Mucosa of rectum (tissue), 2 donors: ENCODE results near the gene SMCO4.
"Not testable (repeated sequence)": the region's sequence is repeated elsewhere in the genome, so short reads cannot be mapped to it uniquely, and the experiment has no call there.

ENCODE experiments used
- H3K27ac ChIP-seq, 2 donors: one replicate each; pipeline ENCODE4 v1.7.0; 2013; ENCODE audit warnings: inconsistent platforms in 2 of 2, low read depth in 2 of 2, low read length in 2 of 2
- H3K27me3 ChIP-seq, 2 donors: one replicate each; pipeline ENCODE4 v1.7.0; 2013; ENCODE audit warnings: low read length in 2 of 2; ENCODE audit not compliant: control insufficient read depth in 2 of 2, insufficient read depth in 2 of 2
- H3K36me3 ChIP-seq, 2 donors: one replicate each; pipeline ENCODE4 v1.7.0; 2013; ENCODE audit warnings: low read length in 2 of 2; ENCODE audit not compliant: control insufficient read depth in 2 of 2, insufficient read depth in 2 of 2
- H3K4me1 ChIP-seq, 2 donors: one replicate each; pipeline ENCODE4 v1.7.0; 2013; ENCODE audit warnings: low read length in 2 of 2, mild to moderate bottlenecking in 1 of 2; ENCODE audit not compliant: control insufficient read depth in 2 of 2, insufficient read depth in 2 of 2
- H3K4me3 ChIP-seq, 2 donors: one replicate each; pipeline ENCODE4 v1.7.0; 2013; ENCODE audit warnings: low read length in 2 of 2
- H3K9ac ChIP-seq, 2 donors: one replicate each; pipeline ENCODE4 v1.7.0; 2013; ENCODE audit warnings: low read length in 2 of 2, low read depth in 1 of 2, mild to moderate bottlenecking in 1 of 2
- H3K9me3 ChIP-seq, 2 donors: one replicate each; pipeline ENCODE4 v1.7.0; 2013; ENCODE audit warnings: low read length in 2 of 2; ENCODE audit not compliant: control insufficient read depth in 2 of 2
- donor health status: healthy.
- donor health status: Normal muscosa, but diverticular disease.

Gene SMCO4

GRCh38 chr11:93463666-93464065 is 79.5 kb downstream of the SMCO4 start:
- not testable (repeated sequence) for H3K9me3 ChIP-seq, H3K9ac ChIP-seq, H3K27me3 ChIP-seq, H3K4me3 ChIP-seq, H3K4me1 ChIP-seq, H3K27ac ChIP-seq, H3K36me3 ChIP-seq

- Histone ChIP-seq H3K4me1 (no peaks in the 10 kb centered on the region), H3K4me3 (no peak overlapping the region), H3K9me3 (no peaks in the 10 kb centered on the region), H3K27me3 (no peaks in the 10 kb centered on the region), H3K9ac (no peak overlapping the region), H3K27ac (no peak overlapping the region), H3K36me3 (no peaks in the 10 kb centered on the region)
These were observed 84.9 kb downstream of the SMCO4 start for GRCh38 chr11:93458286-93458685.

GRCh38 chr11:93444617-93445073 is 98.5 kb downstream of the SMCO4 start:
- no peaks in the 10 kb centered on the region for H3K9me3 ChIP-seq
- no peak overlapping the region for H3K4me3 ChIP-seq
- H3K36me3 ChIP-seq: no peaks in the 10 kb centered on the region
- no peaks in the 10 kb centered on the region for H3K4me1 ChIP-seq
- H3K27me3 ChIP-seq: no peaks in the 10 kb centered on the region
- H3K27ac ChIP-seq: no peak overlapping the region
- no peak overlapping the region for H3K9ac ChIP-seq

- not testable (repeated sequence) for H3K9me3 ChIP-seq, H3K9ac ChIP-seq, H3K4me3 ChIP-seq, H3K27ac ChIP-seq, H3K27me3 ChIP-seq, H3K36me3 ChIP-seq, H3K4me1 ChIP-seq
These were observed 100.0 kb downstream of the SMCO4 start for GRCh38 chr11:93443232-93443631.

GRCh38 chr11:93432247-93432646 is 110.9 kb downstream of the SMCO4 start:
- no peak overlapping the region for H3K9ac ChIP-seq
- no peaks in the 10 kb centered on the region for H3K36me3 ChIP-seq
- H3K4me3 ChIP-seq: no peak overlapping the region
- no peak overlapping the region for H3K27ac ChIP-seq
- no peaks in the 10 kb centered on the region for H3K4me1 ChIP-seq
- H3K27me3 ChIP-seq: no peaks in the 10 kb centered on the region
- no peaks in the 10 kb centered on the region for H3K9me3 ChIP-seq
